H1 (cell line): ENCODE results near the gene ZXDC. TPM values are rescaled to one million over a fixed set of nuclear protein-coding genes. Genes with fewer than 3 reads are reported as not detected.

Experiments used
- CTCF ChIA-PET: fragments of 300-600 bp; sonication (Branson Sonifier 250); formaldehyde crosslinking; loops from one replicate; lab custom pipeline; 2021; ENCODE audit not compliant: partially characterized antibody; lab: Charles Lee
- POLR2A ChIA-PET: fragments of 300-600 bp; sonication (Branson Sonifier 250); formaldehyde crosslinking; loops from one replicate; lab custom pipeline; 2021; ENCODE audit warnings: inconsistent platforms; ENCODE audit not compliant: partially characterized antibody; lab: Charles Lee
- DNase-seq, 2 experiments: peaks; one replicate each; pipeline versions ENCODE4 v3.0.0 to v3.0.0-alpha.2; 2010 to 2022; ENCODE audit warnings: low spot score in 2 of 2, low read depth in 1 of 2, mixed read lengths in 1 of 2
- FAIRE-seq: peaks from 2 replicates; lab custom pipeline; 2011; peaks lifted over from hg19 to GRCh38; lab: Jason Lieb, UNC
- H2AFZ ChIP-seq: 2 replicates; pipeline ENCODE4 v1.8.1; 2012; ENCODE audit warnings: low read length, inconsistent platforms
- H2AK5ac ChIP-seq: 2 replicates; pipeline ENCODE4 v1.6.1; 2013; ENCODE audit warnings: low read depth, low read length
- H2BK120ac ChIP-seq: replicated peaks from 2 replicates; pipeline ENCODE3; 2013; ENCODE audit warnings: low read depth, low read length, inconsistent platforms
- H2BK12ac ChIP-seq: 2 replicates; pipeline ENCODE4 v1.6.1; 2013; ENCODE audit warnings: low read depth, low read length
- H2BK15ac ChIP-seq: 2 replicates; pipeline ENCODE4 v1.6.1; 2013; ENCODE audit warnings: low read length
- H2BK20ac ChIP-seq: 2 replicates; pipeline ENCODE4 v1.6.1; 2013; ENCODE audit warnings: low read length
- H2BK5ac ChIP-seq: 2 replicates; pipeline ENCODE4 v1.6.1; 2013; ENCODE audit warnings: low read depth, low read length
- H3K14ac ChIP-seq: 2 replicates; pipeline ENCODE4 v1.6.1; 2013; ENCODE audit warnings: inconsistent platforms; ENCODE audit not compliant: insufficient read length
- H3K18ac ChIP-seq: 2 replicates; pipeline ENCODE4 v1.6.1; 2013; ENCODE audit warnings: low read length; ENCODE audit errors: extremely low read depth
- H3K23ac ChIP-seq: 2 replicates; pipeline ENCODE4 v1.6.1; 2013; ENCODE audit warnings: inconsistent platforms; ENCODE audit not compliant: insufficient read length
- H3K23me2 ChIP-seq: 2 replicates; pipeline ENCODE4 v1.6.1; 2013; ENCODE audit warnings: low read depth, low read length
- H3K27ac ChIP-seq: 2 replicates; pipeline ENCODE4 v1.6.1; 2011; ENCODE audit warnings: low read depth, low read length, inconsistent platforms
- H3K27me3 ChIP-seq, 4 experiments: replicated peaks in 1 of 4; 1 replicate in 1 of 4; 2 replicates in 3 of 4; pipeline versions ENCODE4 v1.6.1 to v1.8.1; 2011 to 2013; ENCODE audit warnings: low read length in 3 of 4, mild to moderate bottlenecking in 3 of 4, inconsistent platforms in 2 of 4, mixed read lengths in 2 of 4, moderate library complexity in 1 of 4; ENCODE audit not compliant: control insufficient read depth in 3 of 4, insufficient read depth in 3 of 4; ENCODE audit errors: extremely low read depth in 1 of 4
- H3K36me3 ChIP-seq, 4 experiments: 2 replicates each; pipeline versions ENCODE4 v1.6.1 to v1.8.1; 2011 to 2013; ENCODE audit warnings: mild to moderate bottlenecking in 4 of 4, low read length in 3 of 4, moderate library complexity in 2 of 4, control low read depth in 1 of 4, inconsistent platforms in 1 of 4; ENCODE audit not compliant: insufficient read depth in 4 of 4, control insufficient read depth in 2 of 4
- H3K4ac ChIP-seq: replicated peaks from 2 replicates; pipeline ENCODE3; 2013; ENCODE audit warnings: low read length, low read depth, mixed read lengths, inconsistent platforms; ENCODE audit not compliant: insufficient read length
- H3K4me1 ChIP-seq, 4 experiments: replicated peaks in 1 of 4; 1 replicate in 1 of 4; 2 replicates in 3 of 4; pipeline versions ENCODE4 v1.6.1 to v1.8.1; 2011 to 2013; ENCODE audit warnings: low read length in 3 of 4, inconsistent platforms in 2 of 4, mixed read lengths in 1 of 4; ENCODE audit not compliant: insufficient read depth in 4 of 4, control insufficient read depth in 3 of 4
- H3K4me2 ChIP-seq, 2 experiments: 2 replicates each; pipeline versions ENCODE4 v1.6.1 to v1.8.1; 2011 to 2013; ENCODE audit warnings: low read depth in 2 of 2, low read length in 2 of 2, control low read depth in 1 of 2, inconsistent platforms in 1 of 2, mild to moderate bottlenecking in 1 of 2; ENCODE audit not compliant: insufficient read depth in 1 of 2
- H3K4me3 ChIP-seq, 4 experiments: fragments of 200-600, 300-600 bp in 1 of 4; sonication (generic), shearing (Covaris generic), sonication (Bioruptor Twin) in 1 of 4; 2 replicates each; pipeline versions ENCODE4 v1.5.1 to v1.8.1; 2011 to 2016; ENCODE audit warnings: low read length in 4 of 4, low read depth in 3 of 4, control low read depth in 2 of 4, inconsistent platforms in 2 of 4, mild to moderate bottlenecking in 2 of 4, mixed read lengths in 1 of 4, moderate library complexity in 1 of 4; ENCODE audit not compliant: insufficient read depth in 2 of 4; ENCODE audit errors: extremely low read depth in 1 of 4
- H3K56ac ChIP-seq: replicated peaks from 2 replicates; pipeline ENCODE3; 2013; ENCODE audit warnings: low read depth, mild to moderate bottlenecking, mixed read lengths, low read length, inconsistent platforms; ENCODE audit not compliant: insufficient read length
- H3K79me1 ChIP-seq: 2 replicates; pipeline ENCODE4 v1.6.1; 2013; ENCODE audit warnings: low read depth, low read length, control low read depth
- H3K79me2 ChIP-seq, 2 experiments: 2 replicates each; pipeline versions ENCODE4 v1.6.1 to v1.8.1; 2012 to 2013; ENCODE audit warnings: low read length in 2 of 2, mild to moderate bottlenecking in 2 of 2, inconsistent platforms in 1 of 2; ENCODE audit not compliant: insufficient read depth in 2 of 2, control insufficient read depth in 1 of 2
- H3K9ac ChIP-seq, 4 experiments: replicated peaks in 1 of 4; 1 replicate in 1 of 4; 2 replicates in 3 of 4; pipeline versions ENCODE4 v1.6.1 to v1.8.1; 2011 to 2013; ENCODE audit warnings: low read depth in 3 of 4, low read length in 3 of 4, control low read depth in 2 of 4, mild to moderate bottlenecking in 2 of 4, moderate library complexity in 2 of 4, inconsistent platforms in 1 of 4; ENCODE audit errors: extremely low read depth in 1 of 4
- H3K9me3 ChIP-seq, 2 experiments: 2 replicates each; pipeline versions ENCODE4 v1.6.1 to v1.8.1; 2012 to 2013; ENCODE audit warnings: mild to moderate bottlenecking in 2 of 2, moderate library complexity in 2 of 2, control low read depth in 1 of 2, inconsistent platforms in 1 of 2, low read depth in 1 of 2, low read length in 1 of 2, mixed read lengths in 1 of 2; ENCODE audit not compliant: insufficient read depth in 2 of 2
- H4K20me1 ChIP-seq, 2 experiments: replicated peaks in 1 of 2; 2 replicates each; pipeline versions ENCODE3 to v1.8.1; 2011 to 2013; ENCODE audit warnings: inconsistent platforms in 2 of 2, low read length in 2 of 2, mild to moderate bottlenecking in 1 of 2; ENCODE audit not compliant: insufficient read depth in 2 of 2, control insufficient read depth in 1 of 2
- H4K5ac ChIP-seq: 2 replicates; pipeline ENCODE4 v1.6.1; 2013; ENCODE audit warnings: low read length, low read depth, mixed read lengths, inconsistent platforms; ENCODE audit not compliant: insufficient read length
- H4K8ac ChIP-seq: 2 replicates; pipeline ENCODE4 v1.8.0; 2013; ENCODE audit warnings: mild to moderate bottlenecking, moderate library complexity, low read length, inconsistent platforms; ENCODE audit not compliant: insufficient read depth; ENCODE audit errors: extremely low read depth
- H4K91ac ChIP-seq: replicated peaks from 2 replicates; pipeline ENCODE3; 2013; ENCODE audit warnings: low read length, mixed read lengths, inconsistent platforms; ENCODE audit not compliant: insufficient read length
- CHD2 ChIP-seq: IDR thresholded peaks from 2 replicates; pipeline ENCODE4 v1.6.1; 2012; ENCODE audit warnings: low read length, improper control_type of control experiment
- MAX ChIP-seq: IDR thresholded peaks from 2 replicates; pipeline ENCODE4 v1.6.1; 2012; ENCODE audit warnings: inconsistent platforms
- WGBS, 2 experiments: shearing (Covaris generic) in 1 of 2; methylation state at CpG; one replicate each; pipeline versions ENCODE4 v1.1.6 to v1.1.7; 2013 to 2015; ENCODE audit warnings: low lambda C conversion rate in 2 of 2, mixed read lengths in 2 of 2, inconsistent platforms in 1 of 2, low coverage in 1 of 2, missing lambda C conversion rate in 1 of 2; ENCODE audit not compliant: insufficient replicate concordance in 2 of 2, insufficient coverage in 1 of 2, insufficient read length in 1 of 2; ENCODE audit errors: extremely low coverage in 1 of 2, missing lambda C conversion rate in 1 of 2; 5-methylcytosine and 5-hydroxymethylcytosine counted together
- polyA plus RNA-seq, 7 experiments: library from polyadenylated mRNA; depleted of rRNA in 3 of 7; stranded (reverse) in 5 of 7; unstranded in 2 of 7; fragments of >200 nt in 5 of 7; fragments of 200-250 nt in 2 of 7; gene quantifications; 1 replicate in 5 of 7; 2 replicates in 1 of 7; 4 replicates in 1 of 7; pipeline versions ENCODE4 v1.2.1 to v1.2.3, GENCODE V29; 2011 to 2013; ENCODE audit warnings: missing spikeins in 2 of 7, mixed read lengths in 2 of 7
- total RNA-seq: library from RNA; stranded (reverse); fragmentation: NEBNext Ultra II Directional; extraction: Animal tissue kit (Norgen Biotek cat#: 25700); gene quantifications from 2 replicates; pipeline ENCODE4 v1.2.1, GENCODE V29; 2021

The ZXDC gene
- total and polyA plus RNA-seq, 2 of the 8 experiments (the other 6 are each of a cell fraction or from before 2014, with no cell fraction given): 12.7 to 24.3 TPM

- Histone ChIP-seq H3K9ac (no peak overlapping the region), H4K91ac (no peak overlapping the region), H3K79me1 (no peaks in the 10 kb centered on the region), H4K5ac (no peak overlapping the region), H4K8ac (no peak overlapping the region), H3K4ac (no peak overlapping the region), H3K23me2 (peaks cover 3% of the 10 kb centered on the region; the same call in 1 of the 2 replicates), H3K27ac (no peak overlapping the region), H2BK20ac (no peak overlapping the region), H3K36me3 (no peaks in the 10 kb centered on the region), H3K4me2 (no peak overlapping the region), H2BK15ac (0 out of 2 replicates have a peak overlapping the region, but pooled peaks have one; percentile 46), H3K27me3 (peaks cover 9 to 31% (median 29%) of the 10 kb centered on the region in 4 experiments), H3K79me2 (no peaks in the 10 kb centered on the region), H2AFZ (no peak overlapping the region), H3K4me1 (peaks cover 0 to 7% (median 1%) of the 10 kb centered on the region in 4 experiments; a peak in 3 of 7 replicates), H3K9me3 (no peaks in the 10 kb centered on the region), H2AK5ac (no peak overlapping the region; the same call in 1 of the 2 replicates), H4K20me1 (no peaks in the 10 kb centered on the region), H3K18ac (no peak overlapping the region), H3K56ac (no peak overlapping the region), H3K4me3 (no peak overlapping the region), H2BK12ac (peak overlapping the region; percentile 27; the same call in 1 of the 2 replicates), H2BK5ac (no peak overlapping the region), H2BK120ac (no peak overlapping the region), H3K14ac (no peak overlapping the region), H3K23ac (no peak overlapping the region)
- TF ChIP-seq CHD2: no peak
- no peak for TF ChIP-seq MAX
- ChIA-PET POLR2A (interaction anchor here (0.7 kb wide), 1 partner anchor 79 kb away, joined by 3 read pairs; the partner anchor contains the start of gene ZXDC), CTCF (interaction anchor here (0.8 to 3.1 kb wide), 7 partner anchors 9 to 263 kb away, joined by 3 to 11 read pairs (median 3); no protein-coding TSS in a partner anchor)
- no peak for DNase-seq
- no peak for FAIRE-seq
- 91% methylated on average over 5 of the region's 5 CpGs; no CpG with 5 or more reads in 1 of the 2 experiments for WGBS, 2 experiments
Measured at GRCh38 chr3:126396536-126396935, 79.2 kb downstream of the ZXDC start.
